Measurements from ENCODE around the gene CLEC2A.

DNA sequence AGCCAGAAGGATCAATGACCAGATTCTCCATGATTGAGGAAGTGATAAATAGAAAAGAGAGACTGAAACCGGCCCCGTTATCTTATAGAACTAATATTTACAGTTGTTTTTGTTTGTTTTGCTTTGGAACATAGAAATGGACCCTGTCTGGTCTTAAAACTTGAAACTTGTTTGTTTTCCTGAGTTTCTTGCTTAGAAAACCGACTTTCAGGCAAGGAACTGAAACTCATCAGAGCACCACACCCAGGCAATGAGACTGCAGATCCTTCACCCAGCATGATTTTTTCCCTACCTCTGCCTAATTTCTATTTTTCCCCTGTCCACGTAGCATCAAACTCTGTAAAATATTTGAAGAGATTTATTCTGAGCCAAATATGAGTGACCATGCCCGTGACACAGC lies 28.4 kb upstream of the CLEC2A start:
- TF ChIP-seq, protein P1, sequence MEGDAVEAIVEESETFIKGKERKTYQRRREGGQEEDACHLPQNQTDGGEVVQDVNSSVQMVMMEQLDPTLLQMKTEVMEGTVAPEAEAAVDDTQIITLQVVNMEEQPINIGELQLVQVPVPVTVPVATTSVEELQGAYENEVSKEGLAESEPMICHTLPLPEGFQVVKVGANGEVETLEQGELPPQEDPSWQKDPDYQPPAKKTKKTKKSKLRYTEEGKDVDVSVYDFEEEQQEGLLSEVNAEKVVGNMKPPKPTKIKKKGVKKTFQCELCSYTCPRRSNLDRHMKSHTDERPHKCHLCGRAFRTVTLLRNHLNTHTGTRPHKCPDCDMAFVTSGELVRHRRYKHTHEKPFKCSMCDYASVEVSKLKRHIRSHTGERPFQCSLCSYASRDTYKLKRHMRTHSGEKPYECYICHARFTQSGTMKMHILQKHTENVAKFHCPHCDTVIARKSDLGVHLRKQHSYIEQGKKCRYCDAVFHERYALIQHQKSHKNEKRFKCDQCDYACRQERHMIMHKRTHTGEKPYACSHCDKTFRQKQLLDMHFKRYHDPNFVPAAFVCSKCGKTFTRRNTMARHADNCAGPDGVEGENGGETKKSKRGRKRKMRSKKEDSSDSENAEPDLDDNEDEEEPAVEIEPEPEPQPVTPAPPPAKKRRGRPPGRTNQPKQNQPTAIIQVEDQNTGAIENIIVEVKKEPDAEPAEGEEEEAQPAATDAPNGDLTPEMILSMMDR (IDR thresholded peaks at IDR 0.05) = no peak
- TF ChIP-seq POLR2A (IDR thresholded peaks at IDR 0.05) = no peak
